GM12875 (cell line): ENCODE results near the gene SHTN1.

Source experiments
- H3K4me3 ChIP-seq: one replicate; pipeline ENCODE4 v1.5.1; 2011; ENCODE audit warnings: low read depth, low read length, control low read depth
- TF ChIP-seq, protein P1 (sequence below): IDR thresholded peaks from 2 replicates; pipeline ENCODE4 v1.5.1; 2011; ENCODE audit warnings: low read depth, mild to moderate bottlenecking, control low read depth, inconsistent platforms, low read length, moderate library complexity, borderline replicate concordance; ENCODE audit not compliant: insufficient read depth

SHTN1 gene

DNA sequence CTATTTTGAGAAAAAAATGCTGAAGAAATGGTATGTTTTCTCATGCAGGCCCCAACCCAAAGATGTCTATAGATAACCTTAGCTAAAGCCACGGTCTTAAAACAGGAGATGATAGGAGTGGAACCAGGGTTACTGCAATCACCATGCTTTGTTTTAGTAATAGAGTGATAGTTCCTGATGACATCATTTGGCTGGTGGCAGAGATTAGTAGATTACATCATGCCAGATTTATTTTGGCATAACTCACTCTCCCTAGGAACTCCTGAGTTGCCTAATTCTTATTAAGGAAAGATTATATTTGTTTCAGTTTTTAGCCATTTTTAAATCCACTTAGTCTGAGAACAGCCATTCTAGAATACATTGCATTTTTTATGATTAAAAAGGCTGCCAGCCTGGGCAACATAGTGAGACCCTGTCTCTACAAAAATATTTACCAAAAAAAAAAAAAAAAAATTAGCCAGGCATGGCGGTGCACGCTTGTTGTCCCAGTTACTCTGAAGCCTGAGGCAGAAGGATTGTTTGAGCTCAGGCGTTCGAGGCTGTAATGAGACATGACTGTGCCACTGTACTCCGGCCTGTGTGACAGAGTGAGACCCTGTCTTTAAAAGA, 137.9 kb downstream of the SHTN1 start:
- TF ChIP-seq, protein P1, sequence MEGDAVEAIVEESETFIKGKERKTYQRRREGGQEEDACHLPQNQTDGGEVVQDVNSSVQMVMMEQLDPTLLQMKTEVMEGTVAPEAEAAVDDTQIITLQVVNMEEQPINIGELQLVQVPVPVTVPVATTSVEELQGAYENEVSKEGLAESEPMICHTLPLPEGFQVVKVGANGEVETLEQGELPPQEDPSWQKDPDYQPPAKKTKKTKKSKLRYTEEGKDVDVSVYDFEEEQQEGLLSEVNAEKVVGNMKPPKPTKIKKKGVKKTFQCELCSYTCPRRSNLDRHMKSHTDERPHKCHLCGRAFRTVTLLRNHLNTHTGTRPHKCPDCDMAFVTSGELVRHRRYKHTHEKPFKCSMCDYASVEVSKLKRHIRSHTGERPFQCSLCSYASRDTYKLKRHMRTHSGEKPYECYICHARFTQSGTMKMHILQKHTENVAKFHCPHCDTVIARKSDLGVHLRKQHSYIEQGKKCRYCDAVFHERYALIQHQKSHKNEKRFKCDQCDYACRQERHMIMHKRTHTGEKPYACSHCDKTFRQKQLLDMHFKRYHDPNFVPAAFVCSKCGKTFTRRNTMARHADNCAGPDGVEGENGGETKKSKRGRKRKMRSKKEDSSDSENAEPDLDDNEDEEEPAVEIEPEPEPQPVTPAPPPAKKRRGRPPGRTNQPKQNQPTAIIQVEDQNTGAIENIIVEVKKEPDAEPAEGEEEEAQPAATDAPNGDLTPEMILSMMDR, result no peak
- H3K4me3 ChIP-seq, result no peak overlapping the region

DNA sequence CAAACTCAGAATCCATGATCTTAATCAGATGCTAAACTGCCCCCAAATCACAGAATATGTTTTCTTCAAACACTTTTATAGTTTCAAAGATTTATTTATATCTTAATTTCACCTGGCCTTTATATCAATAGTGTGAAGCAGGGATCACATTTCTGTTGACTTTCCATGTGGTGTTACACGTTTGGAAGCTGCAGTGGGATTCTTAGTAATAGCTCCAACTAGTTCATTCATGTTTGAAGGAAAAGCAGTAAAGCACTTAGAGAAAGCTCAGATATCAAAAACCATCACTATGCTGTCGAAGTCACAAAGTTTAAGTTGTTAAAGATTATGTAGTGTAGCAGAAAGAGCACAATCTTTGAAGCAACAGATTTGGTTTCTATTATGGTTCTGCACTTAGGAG, 138.9 kb downstream of the SHTN1 start:
- TF ChIP-seq, protein P1, result no peak
- no peak overlapping the region for H3K4me3 ChIP-seq

DNA sequence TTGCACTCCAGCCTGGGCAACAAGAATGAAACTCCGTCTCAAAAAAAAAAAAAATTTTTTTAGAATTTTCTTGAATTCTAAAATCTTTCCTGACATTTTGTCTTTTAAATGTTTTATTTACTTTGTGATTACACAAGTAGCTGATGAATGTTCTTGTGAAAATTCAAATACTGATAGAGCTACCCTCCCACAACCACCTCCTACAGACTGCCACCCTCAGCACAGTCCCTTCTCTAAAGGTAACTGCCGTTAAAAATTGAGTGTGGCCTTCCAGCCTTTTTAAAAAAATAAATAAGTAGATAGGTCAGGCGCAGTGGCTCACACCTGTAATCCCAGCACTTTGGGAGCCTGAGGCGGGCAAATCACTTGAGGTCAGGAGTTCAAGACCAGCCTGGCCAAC, 140.6 kb downstream of the SHTN1 start:
- H3K4me3 ChIP-seq, result no peak overlapping the region
- TF ChIP-seq, protein P1, result no peak

DNA sequence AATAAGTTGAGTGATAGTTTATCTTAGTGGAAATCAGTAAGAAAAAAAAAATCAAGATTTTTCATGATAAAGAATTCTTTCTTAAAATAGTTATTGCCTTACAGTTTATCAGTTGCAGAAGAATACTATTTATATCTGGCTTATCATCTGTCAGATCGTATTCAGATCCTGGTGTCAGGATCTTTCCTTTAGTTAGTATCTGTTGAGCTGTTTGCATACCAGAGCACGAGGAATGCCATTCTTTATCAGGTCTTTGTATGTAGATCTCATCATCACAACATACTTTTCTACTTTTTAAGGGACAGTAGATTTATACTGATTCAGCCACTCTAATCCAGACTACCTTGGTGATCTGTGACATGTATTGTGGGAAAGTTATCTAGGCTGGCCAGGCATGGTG, 143.2 kb downstream of the SHTN1 start:
- no peak overlapping the region for H3K4me3 ChIP-seq
- TF ChIP-seq, protein P1, result no peak

DNA sequence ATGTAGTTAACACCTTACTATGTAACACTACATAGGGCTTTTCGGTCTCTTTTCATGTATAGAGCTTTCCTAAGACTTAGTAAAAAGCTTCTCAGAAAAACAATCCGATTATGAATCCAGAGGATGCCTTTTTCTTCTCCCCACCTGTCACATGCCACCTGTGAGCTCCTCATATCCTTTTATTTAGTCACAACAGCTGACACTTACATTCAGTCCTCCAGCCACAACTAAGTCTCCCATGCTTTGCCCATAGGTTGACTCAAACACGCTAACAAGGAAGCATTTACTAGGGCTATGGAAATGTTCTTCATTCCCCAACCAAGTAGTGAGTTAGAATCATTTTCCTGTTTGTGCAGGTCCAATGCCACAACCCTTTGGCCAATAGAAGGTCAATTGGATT, 147.8 kb downstream of the SHTN1 start:
- H3K4me3 ChIP-seq, result no peak overlapping the region
- TF ChIP-seq, protein P1, result no peak

DNA sequence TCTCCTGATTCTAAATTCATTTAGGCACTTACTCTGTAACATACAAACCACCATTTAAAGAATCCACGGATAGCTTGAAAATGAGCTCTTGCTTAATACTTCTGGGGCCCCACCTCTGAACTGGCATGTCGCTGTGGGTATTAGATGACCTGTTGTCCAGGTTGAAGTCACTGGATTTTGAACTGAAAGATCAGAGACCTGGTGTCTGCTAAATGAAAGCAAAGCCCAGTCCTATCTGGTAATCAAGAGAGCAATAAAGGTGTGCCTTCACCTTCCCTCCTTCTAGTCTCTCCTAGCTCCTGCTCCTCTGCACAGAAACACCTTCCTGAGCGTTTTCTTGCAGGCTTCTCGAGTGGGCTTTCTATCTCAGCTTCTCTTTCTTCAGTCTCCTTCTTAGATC, 151.3 kb downstream of the SHTN1 start:
- TF ChIP-seq, protein P1, result no peak
- no peak overlapping the region for H3K4me3 ChIP-seq

DNA sequence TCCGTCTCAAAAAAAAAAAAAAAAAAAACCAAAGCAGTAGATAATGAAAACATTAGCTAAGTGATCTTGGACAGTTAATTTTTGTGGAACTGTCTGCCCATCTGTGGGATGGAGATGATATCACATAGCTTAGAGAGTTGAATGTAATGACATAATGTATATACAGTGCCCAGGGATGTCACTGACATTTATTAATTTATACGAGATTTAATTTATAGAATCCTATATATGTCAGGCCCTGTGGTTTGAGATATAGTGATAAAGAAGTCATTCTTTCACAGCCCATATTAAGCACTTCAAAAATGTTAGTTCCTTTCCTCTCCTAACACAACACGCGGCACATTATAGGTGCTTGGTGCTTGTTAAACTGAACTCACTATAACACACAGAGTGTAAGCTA, 151.7 kb downstream of the SHTN1 start:
- TF ChIP-seq, protein P1, result no peak
- no peak overlapping the region for H3K4me3 ChIP-seq
